ENCODE data around the gene ITGA8. TPM values are rescaled to one million over a fixed set of nuclear protein-coding genes. Genes with fewer than 3 reads are reported as not detected.

The ITGA8 gene
- total RNA-seq, 4 donors from 2014 or later = 1.6 to 8.2 (median 4.2) TPM

DNA sequence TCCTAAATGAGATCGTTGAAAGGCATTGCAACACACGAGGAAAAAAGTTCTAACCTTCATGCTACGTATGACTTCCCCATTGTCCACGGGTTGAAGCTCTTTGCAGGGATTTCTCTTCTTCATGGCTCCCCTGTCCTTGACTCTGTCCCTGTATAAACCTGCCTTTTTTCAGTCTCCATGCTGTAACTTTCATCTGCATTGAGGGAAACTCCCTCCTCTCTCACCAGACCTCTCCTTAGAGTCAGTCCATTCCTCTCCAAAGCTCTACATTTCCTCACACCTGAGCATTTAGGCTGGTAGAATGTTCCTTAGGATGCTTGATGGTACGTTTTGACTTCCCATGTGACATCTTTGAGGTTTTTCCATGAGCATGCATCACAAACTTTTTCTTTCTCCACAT is 214.4 kb downstream of the ITGA8 start:
- H3K4me3 ChIP-seq (ENCODE audit: low read depth, poor library complexity, severe bottlenecking) = no peak overlapping the region
- DNase-seq (ENCODE audit: low spot score in 2 of 2) = no peak
- 71 to 84% methylated on average over 5 of the region's 5 CpGs for WGBS, 2 donors
- no peak for TF ChIP-seq POLR2A (IDR thresholded peaks at IDR 0.05)
- TF ChIP-seq, protein P1, sequence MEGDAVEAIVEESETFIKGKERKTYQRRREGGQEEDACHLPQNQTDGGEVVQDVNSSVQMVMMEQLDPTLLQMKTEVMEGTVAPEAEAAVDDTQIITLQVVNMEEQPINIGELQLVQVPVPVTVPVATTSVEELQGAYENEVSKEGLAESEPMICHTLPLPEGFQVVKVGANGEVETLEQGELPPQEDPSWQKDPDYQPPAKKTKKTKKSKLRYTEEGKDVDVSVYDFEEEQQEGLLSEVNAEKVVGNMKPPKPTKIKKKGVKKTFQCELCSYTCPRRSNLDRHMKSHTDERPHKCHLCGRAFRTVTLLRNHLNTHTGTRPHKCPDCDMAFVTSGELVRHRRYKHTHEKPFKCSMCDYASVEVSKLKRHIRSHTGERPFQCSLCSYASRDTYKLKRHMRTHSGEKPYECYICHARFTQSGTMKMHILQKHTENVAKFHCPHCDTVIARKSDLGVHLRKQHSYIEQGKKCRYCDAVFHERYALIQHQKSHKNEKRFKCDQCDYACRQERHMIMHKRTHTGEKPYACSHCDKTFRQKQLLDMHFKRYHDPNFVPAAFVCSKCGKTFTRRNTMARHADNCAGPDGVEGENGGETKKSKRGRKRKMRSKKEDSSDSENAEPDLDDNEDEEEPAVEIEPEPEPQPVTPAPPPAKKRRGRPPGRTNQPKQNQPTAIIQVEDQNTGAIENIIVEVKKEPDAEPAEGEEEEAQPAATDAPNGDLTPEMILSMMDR (IDR thresholded peaks at IDR 0.05) = no peak
- intact Hi-C loops (cut with DNase I; ENCODE audit: low total_unique reads) = no loop called here

DNA sequence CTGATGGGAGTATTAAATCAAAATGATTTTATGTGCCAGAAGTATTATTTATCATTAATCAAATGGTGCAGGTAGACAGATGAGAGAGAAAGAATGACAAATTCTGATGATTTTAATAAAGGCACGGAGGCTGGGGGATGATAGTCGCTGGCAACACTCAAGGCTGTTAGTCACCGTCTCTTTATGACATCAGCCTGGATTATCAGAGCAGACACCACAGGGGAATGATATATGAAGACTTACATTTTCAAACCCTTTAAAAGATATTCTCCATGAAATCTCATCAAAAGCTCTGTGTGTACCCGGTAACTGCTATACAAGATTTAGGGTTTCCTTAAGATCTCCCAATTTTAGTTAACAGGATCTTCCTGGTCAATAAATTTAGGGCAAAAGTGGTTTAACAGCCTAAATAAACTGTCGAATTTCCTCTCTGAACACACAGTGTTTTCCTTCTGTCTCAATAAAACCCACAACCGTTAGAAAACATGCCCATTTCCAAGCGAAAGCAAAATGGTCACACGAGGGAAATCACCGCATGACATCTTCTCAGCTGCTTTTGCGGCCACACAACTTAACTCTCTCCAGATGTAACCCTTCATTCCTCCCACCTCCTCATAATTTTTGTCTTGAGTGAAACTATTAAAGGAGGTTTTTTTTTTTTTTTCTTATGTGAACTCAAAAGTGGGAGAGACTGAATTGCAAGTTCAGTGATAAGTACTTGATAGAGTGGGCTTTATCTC is 215.5 kb downstream of the ITGA8 start:
- intact Hi-C loops (cut with DNase I; ENCODE audit: low total_unique reads) = no loop called here
- WGBS, 2 donors = 35 to 41% methylated on average over 10 of the region's 10 CpGs
- no peak for DNase-seq (ENCODE audit: low spot score in 2 of 2)
- no peak overlapping the region for H3K4me3 ChIP-seq (ENCODE audit: low read depth, poor library complexity, severe bottlenecking)
- TF ChIP-seq, protein P1 (IDR thresholded peaks at IDR 0.05) = no peak
- no peak for TF ChIP-seq POLR2A (IDR thresholded peaks at IDR 0.05)

DNA sequence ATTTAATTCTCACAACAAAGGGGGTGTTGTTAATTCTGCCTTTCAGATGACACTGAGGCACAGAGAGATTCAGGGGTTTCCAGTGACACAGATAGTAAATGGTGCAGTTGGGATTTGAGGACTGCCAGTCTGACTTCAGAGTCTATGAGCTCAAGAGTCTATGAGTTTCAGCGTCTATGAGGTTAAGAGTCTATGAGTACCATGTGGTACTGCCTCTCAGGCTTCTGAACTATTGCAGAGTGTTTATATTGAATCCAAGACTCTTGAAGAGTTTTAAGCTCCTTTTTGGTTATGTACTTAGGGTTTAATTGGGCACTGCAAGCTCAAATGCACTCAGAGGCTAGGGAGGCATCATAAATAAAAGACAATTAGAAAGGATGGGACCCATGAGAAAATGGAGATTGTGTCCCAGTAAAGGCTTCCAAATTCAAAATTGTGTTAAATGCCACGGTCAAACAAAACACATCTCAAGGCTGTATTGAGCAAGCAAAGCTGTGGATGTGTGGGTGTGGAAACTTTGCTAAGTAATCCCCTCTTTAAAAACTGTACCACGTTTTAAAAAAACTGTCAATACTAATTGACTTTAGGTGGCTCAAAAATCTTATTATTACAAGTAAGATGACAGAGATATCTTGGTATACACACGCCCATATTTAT is 224.7 kb downstream of the ITGA8 start:
- intact Hi-C loops (cut with DNase I; ENCODE audit: low total_unique reads) = no loop called here
- no peak overlapping the region for H3K4me3 ChIP-seq (ENCODE audit: low read depth, poor library complexity, severe bottlenecking)
- 64 to 65% methylated on average over 4 of the region's 4 CpGs for WGBS, 2 donors
- TF ChIP-seq POLR2A (IDR thresholded peaks at IDR 0.05) = no peak
- TF ChIP-seq, protein P1 (IDR thresholded peaks at IDR 0.05) = no peak
- DNase-seq (ENCODE audit: low spot score in 2 of 2) = no peak

DNA sequence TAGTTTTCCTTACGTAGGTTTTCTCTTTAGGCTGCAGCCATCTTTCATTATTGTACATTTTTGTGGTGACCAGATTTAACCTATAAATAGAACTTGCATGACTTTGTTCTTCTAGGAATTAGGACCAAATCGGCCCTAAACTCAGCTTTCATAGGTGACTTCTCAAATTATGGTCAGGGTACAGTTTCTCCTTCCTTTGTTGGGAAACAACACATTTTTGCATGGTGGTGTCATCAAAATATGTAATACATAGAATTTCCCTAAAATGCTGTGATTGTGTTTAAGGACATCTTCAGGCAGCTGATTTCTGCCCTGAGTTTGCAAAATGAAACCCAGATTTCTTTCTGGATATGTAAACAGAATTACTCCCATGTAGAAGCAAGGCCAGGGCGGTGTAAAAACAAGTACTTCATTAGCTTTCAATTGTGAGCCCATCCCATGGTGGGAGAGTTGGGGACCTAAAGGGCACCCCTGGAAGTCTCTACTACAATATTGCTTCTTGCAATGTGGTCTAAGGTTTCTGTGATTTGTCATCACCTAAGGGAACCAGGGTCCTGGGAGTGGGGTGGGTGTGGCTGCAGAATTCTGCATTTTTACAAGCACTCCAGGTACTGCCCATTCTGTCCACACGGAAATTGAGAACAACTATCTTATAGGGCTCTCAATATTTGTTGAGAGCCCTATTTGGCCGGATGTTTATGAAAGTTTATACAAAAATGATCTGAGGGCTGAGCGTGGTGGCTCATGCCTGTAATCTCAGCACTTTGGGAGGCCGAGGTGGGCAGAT is 227.7 kb downstream of the ITGA8 start:
- H3K4me3 ChIP-seq (ENCODE audit: low read depth, poor library complexity, severe bottlenecking) = no peak overlapping the region
- 86 to 87% methylated on average over 7 of the region's 7 CpGs for WGBS, 2 donors
- intact Hi-C loops (cut with DNase I; ENCODE audit: low total_unique reads) = no loop called here
- TF ChIP-seq POLR2A (IDR thresholded peaks at IDR 0.05) = no peak
- TF ChIP-seq, protein P1 (IDR thresholded peaks at IDR 0.05) = no peak
- DNase-seq (ENCODE audit: low spot score in 2 of 2) = no peak

DNA sequence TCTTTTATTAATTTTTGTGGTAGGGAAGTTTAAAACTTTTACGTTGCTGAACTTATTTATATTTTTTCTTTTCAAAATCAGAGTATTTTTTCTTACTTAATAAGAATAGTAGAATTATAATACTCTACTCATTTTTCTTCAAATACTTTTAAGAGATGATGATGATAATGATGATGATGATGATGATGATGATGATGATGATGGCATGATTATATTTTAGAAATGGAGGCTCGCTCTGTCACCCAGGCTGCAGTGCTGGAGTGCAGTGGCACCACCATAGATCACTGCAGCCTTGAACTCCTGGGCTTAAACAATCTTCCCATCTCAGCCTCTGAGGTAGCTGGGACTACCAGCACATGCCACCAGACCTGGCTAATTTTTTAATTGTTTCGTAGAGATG is 230.3 kb downstream of the ITGA8 start:
- no peak for DNase-seq (ENCODE audit: low spot score in 2 of 2)
- WGBS, 2 donors = 92 to 94% methylated on average over 3 of the region's 3 CpGs
- H3K4me3 ChIP-seq (ENCODE audit: low read depth, poor library complexity, severe bottlenecking) = no peak overlapping the region
- intact Hi-C loops (cut with DNase I; ENCODE audit: low total_unique reads) = no loop called here
- TF ChIP-seq, protein P1 (IDR thresholded peaks at IDR 0.05) = no peak
- TF ChIP-seq POLR2A (IDR thresholded peaks at IDR 0.05) = no peak
